Smooth muscle cell (in vitro differentiated cells): ENCODE data around the gene MEF2D. TPM values are rescaled to one million over a fixed set of nuclear protein-coding genes. Genes with fewer than 3 reads are reported as not detected.

Source experiments
- DNase-seq: peaks from one replicate; lab custom pipeline; 2025; ENCODE audit not compliant: unreplicated experiment; lab: John Stamatoyannopoulos, UW
- H2AFZ ChIP-seq: fragments of 200-600 bp; sonication (generic); 2 replicates; pipeline ENCODE4 v1.6.0; 2016; ENCODE audit warnings: antibody characterized with exemption, low read depth, mild to moderate bottlenecking
- H3F3A ChIP-seq: fragments of 200-600 bp; sonication (generic); 2 replicates; pipeline ENCODE4 v1.6.0; 2017; ENCODE audit warnings: antibody characterized with exemption, low read depth
- H3K27ac ChIP-seq: fragments of 200-600 bp; sonication (generic); 2 replicates; pipeline ENCODE4 v1.5.1; 2016; ENCODE audit warnings: low read depth, mild to moderate bottlenecking
- H3K27me3 ChIP-seq: fragments of 200-600 bp; sonication (generic); 2 replicates; pipeline ENCODE4 v1.6.1; 2016; ENCODE audit warnings: low read depth, mild to moderate bottlenecking
- H3K36me3 ChIP-seq: fragments of 200-600 bp; sonication (generic); 2 replicates; pipeline ENCODE4 v1.5.1; 2016; ENCODE audit warnings: low read depth
- H3K4me1 ChIP-seq: fragments of 200-600 bp; sonication (generic); 2 replicates; pipeline ENCODE4 v1.5.1; 2016; ENCODE audit warnings: low read depth
- H3K4me2 ChIP-seq: fragments of 200-600 bp; sonication (generic); 2 replicates; pipeline ENCODE4 v1.6.0; 2016; ENCODE audit warnings: mild to moderate bottlenecking
- H3K4me3 ChIP-seq: fragments of 200-600 bp; sonication (generic); 2 replicates; pipeline ENCODE4 v1.5.1; 2016; ENCODE audit warnings: mild to moderate bottlenecking
- H3K79me2 ChIP-seq: fragments of 200-600 bp; sonication (generic); 2 replicates; pipeline ENCODE4 v1.6.0; 2016; ENCODE audit warnings: low read depth, mild to moderate bottlenecking
- H3K9ac ChIP-seq: fragments of 200-600 bp; sonication (generic); 2 replicates; pipeline ENCODE4 v1.6.0; 2016; ENCODE audit warnings: low read depth
- H3K9me3 ChIP-seq: fragments of 200-600 bp; sonication (generic); replicated peaks from 2 replicates; pipeline ENCODE4 v1.5.1; 2016; ENCODE audit warnings: low read depth
- H4K20me1 ChIP-seq: fragments of 200-600 bp; sonication (generic); 2 replicates; pipeline ENCODE4 v1.6.0; 2016; ENCODE audit warnings: low read depth
- WGBS: methylation state at CpG from one replicate; pipeline ENCODE4 v1.1.7; 2016; ENCODE audit warnings: low lambda C conversion rate; 5-methylcytosine and 5-hydroxymethylcytosine counted together
- polyA plus RNA-seq: library from polyadenylated mRNA; unstranded; fragments of >200 nt; fragmentation: Nextera tagmentation; extraction: Ambion mirVana; gene quantifications from 2 replicates; pipeline ENCODE4 v1.2.1, GENCODE V29; 2016
- total RNA-seq: library from RNA; depleted of rRNA; stranded (reverse); fragments of >200 nt; gene quantifications from 2 replicates; pipeline ENCODE4 v1.2.3, GENCODE V29; 2014
- TF ChIP-seq, protein P1 (sequence below): fragments of 200-600 bp; sonication (generic); IDR thresholded peaks from 2 replicates; pipeline ENCODE4 v1.5.1; 2017; ENCODE audit warnings: borderline replicate concordance, mild to moderate bottlenecking, antibody characterized with exemption; ENCODE audit not compliant: insufficient read depth, poor library complexity, severe bottlenecking

The MEF2D gene
- total and polyA plus RNA-seq, 2 experiments from 2014 or later = 23.2 to 45.6 TPM

DNA sequence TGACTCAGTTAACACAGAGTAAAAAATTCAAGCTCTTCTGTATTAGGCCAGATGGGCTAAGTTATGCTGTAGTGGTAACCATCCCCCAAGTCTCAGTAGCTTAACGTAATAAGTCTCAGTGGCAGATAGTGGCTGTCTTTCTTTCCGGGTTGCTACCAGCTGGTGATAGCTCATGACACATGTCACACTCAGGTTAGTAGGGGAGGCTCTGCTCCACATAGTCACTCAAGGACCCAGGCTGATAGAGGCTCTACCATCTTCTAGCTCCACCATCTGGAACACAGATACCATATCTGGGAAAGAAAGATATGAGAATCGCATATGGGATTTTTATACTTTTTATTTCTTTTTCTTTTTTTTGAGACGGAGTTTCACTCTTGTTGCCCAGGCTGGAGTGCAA, 16.2 kb upstream of the MEF2D start:
- Histone ChIP-seq H3K4me3 (no peak overlapping the region), H3K9ac (no peak overlapping the region), H3K27ac (no peak overlapping the region), H3K79me2 (no peaks in the 10 kb centered on the region), H3F3A (no peaks in the 10 kb centered on the region), H3K36me3 (no peaks in the 10 kb centered on the region), H2AFZ (no peak overlapping the region), H3K4me1 (no peaks in the 10 kb centered on the region), H3K4me2 (no peak overlapping the region), H4K20me1 (no peaks in the 10 kb centered on the region), H3K27me3 (no peaks in the 10 kb centered on the region), H3K9me3 (no peaks in the 10 kb centered on the region)
- 92% methylated on average over 4 of the region's 4 CpGs for WGBS
- TF ChIP-seq, protein P1, sequence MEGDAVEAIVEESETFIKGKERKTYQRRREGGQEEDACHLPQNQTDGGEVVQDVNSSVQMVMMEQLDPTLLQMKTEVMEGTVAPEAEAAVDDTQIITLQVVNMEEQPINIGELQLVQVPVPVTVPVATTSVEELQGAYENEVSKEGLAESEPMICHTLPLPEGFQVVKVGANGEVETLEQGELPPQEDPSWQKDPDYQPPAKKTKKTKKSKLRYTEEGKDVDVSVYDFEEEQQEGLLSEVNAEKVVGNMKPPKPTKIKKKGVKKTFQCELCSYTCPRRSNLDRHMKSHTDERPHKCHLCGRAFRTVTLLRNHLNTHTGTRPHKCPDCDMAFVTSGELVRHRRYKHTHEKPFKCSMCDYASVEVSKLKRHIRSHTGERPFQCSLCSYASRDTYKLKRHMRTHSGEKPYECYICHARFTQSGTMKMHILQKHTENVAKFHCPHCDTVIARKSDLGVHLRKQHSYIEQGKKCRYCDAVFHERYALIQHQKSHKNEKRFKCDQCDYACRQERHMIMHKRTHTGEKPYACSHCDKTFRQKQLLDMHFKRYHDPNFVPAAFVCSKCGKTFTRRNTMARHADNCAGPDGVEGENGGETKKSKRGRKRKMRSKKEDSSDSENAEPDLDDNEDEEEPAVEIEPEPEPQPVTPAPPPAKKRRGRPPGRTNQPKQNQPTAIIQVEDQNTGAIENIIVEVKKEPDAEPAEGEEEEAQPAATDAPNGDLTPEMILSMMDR = no peak
- DNase-seq = no peak

DNA sequence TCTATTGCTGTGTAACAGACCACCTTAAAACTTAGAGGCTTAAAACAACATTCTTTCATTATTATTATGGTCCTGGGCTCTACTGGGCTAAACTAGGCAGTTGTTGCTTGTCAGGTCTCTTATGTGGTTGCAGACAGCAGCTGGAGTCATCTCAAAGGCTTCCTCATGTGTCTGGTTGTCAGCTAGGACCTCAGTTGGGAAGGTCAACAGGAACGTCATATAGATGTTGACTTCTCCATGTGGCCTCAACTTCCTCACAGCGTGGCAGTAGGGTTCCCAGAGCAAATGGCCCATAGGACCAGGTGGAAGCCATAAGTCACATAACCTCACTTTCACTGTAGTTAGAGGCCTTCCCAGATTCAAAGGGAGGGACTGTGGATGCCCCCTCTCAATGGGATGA, 15.4 kb upstream of the MEF2D start:
- no peaks in the 10 kb centered on the region for H3K27me3 ChIP-seq
- TF ChIP-seq, protein P1 = no peak
- WGBS = 48% methylated on average over 2 of the region's 2 CpGs

DNA sequence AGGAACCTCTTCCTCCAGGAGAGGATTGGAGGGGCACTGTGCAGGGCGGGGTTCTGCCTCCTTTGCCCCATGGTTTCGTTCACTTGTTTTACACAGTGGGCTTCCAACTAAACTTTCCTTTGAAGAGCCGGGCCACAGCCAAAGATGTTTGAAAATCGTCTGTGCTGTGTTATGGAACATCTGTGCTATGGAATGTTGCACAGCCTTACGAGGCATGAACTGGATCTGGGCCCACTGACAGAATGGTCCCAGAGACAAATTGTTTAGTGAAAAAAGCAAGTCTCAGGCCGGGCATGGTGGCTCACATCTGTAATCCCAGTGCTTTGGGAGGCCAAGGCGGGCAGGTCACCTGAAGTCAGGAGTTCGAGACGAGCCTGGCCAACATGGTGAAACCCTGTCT, 12.6 kb upstream of the MEF2D start:
- Histone ChIP-seq H3F3A (no peaks in the 10 kb centered on the region), H3K9me3 (no peaks in the 10 kb centered on the region), H3K27ac (no peak overlapping the region), H3K9ac (no peak overlapping the region), H3K4me1 (no peaks in the 10 kb centered on the region), H4K20me1 (no peaks in the 10 kb centered on the region), H3K4me2 (no peak overlapping the region), H2AFZ (no peak overlapping the region), H3K4me3 (no peak overlapping the region), H3K27me3 (no peaks in the 10 kb centered on the region), H3K36me3 (no peaks in the 10 kb centered on the region), H3K79me2 (no peaks in the 10 kb centered on the region)
- TF ChIP-seq, protein P1 = no peak
- WGBS = 91% methylated on average over 9 of the region's 9 CpGs
- DNase-seq = no peak

More for the DNA sequence above, 15.4 kb upstream of the MEF2D start:
- Histone ChIP-seq H3K79me2 (no peaks in the 10 kb centered on the region), H3K36me3 (no peaks in the 10 kb centered on the region), H3K27ac (no peak overlapping the region), H4K20me1 (no peaks in the 10 kb centered on the region), H3K4me2 (no peak overlapping the region), H3K4me3 (no peak overlapping the region), H3F3A (no peaks in the 10 kb centered on the region), H3K9me3 (no peaks in the 10 kb centered on the region), H2AFZ (no peak overlapping the region), H3K4me1 (no peaks in the 10 kb centered on the region), H3K9ac (no peak overlapping the region)
- no peak for DNase-seq

DNA sequence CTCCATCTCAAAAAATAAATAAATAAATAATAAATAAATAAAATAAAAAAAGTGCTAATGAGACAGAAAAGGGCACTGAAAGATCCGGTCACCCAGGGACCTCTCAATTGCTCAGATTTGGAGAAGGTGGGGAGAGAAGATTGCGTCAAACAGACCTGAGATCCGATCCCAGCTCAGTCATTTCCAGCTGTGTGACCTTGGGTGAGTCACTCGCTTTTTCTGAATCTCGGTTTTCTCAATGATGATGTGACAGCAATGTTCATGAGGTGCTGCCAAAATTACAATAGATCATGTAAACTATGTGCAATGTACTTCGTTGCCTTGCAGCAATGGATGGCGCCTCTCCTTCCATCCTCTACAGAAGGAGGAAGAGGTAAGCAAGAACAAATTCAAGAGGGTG, 11.1 kb upstream of the MEF2D start:
- Histone ChIP-seq H3F3A (no peaks in the 10 kb centered on the region), H3K4me2 (no peak overlapping the region), H3K4me3 (no peak overlapping the region), H3K36me3 (no peaks in the 10 kb centered on the region), H3K27me3 (no peaks in the 10 kb centered on the region), H4K20me1 (no peaks in the 10 kb centered on the region), H2AFZ (no peak overlapping the region), H3K79me2 (no peaks in the 10 kb centered on the region), H3K27ac (no peak overlapping the region), H3K9me3 (no peaks in the 10 kb centered on the region), H3K9ac (no peak overlapping the region), H3K4me1 (no peaks in the 10 kb centered on the region)
- 96% methylated on average over 7 of the region's 7 CpGs for WGBS
- DNase-seq = no peak
- TF ChIP-seq, protein P1 = no peak
